Muscle of leg (tissue), 16 donors: Measurements from ENCODE around the gene TCERG1. TPM values are rescaled to one million over a fixed set of nuclear protein-coding genes. Genes with fewer than 3 reads are reported as not detected.

Experiments used
- DNase-seq: peaks from one replicate; pipeline ENCODE4 v3.0.0; 2013
- H3K27ac ChIP-seq: one replicate; pipeline ENCODE4 v1.5.1; 2013; ENCODE audit warnings: mild to moderate bottlenecking, low read length, control low read depth
- H3K27me3 ChIP-seq: one replicate; pipeline ENCODE4 v1.6.1; 2013; ENCODE audit warnings: low read length; ENCODE audit not compliant: control insufficient read depth, insufficient read depth
- H3K36me3 ChIP-seq: one replicate; pipeline ENCODE4 v1.6.1; 2013; ENCODE audit warnings: low read length; ENCODE audit not compliant: control insufficient read depth, insufficient read depth
- H3K4me1 ChIP-seq: one replicate; pipeline ENCODE4 v1.6.1; 2013; ENCODE audit warnings: low read length; ENCODE audit not compliant: control insufficient read depth, insufficient read depth
- H3K4me3 ChIP-seq: one replicate; pipeline ENCODE4 v1.5.1; 2013; ENCODE audit warnings: low read length, control low read depth
- H3K9me3 ChIP-seq: replicated peaks from 2 replicates; pipeline ENCODE4 v1.6.1; 2013; ENCODE audit warnings: low read depth, low read length; ENCODE audit not compliant: control insufficient read depth
- WGBS: methylation state at CpG from one replicate; pipeline ENCODE4 v1.1.5; 2013; ENCODE audit warnings: missing lambda C conversion rate; ENCODE audit not compliant: insufficient coverage; 5-methylcytosine and 5-hydroxymethylcytosine counted together
- long read RNA-seq, 11 donors: transcript quantifications; one replicate each; lab custom pipeline, GENCODE V29; 2026
- polyA plus RNA-seq, 8 donors: library from polyadenylated mRNA; unstranded; fragments of 120-200 nt; gene quantifications; one replicate each; pipeline versions ENCODE4 v1.2.1 to v1.2.3, GENCODE V29; 2013; ENCODE audit warnings: inconsistent platforms in 1 of 8, low replicate concordance in 1 of 8; ENCODE audit not compliant: insufficient read length in 8 of 8, insufficient read depth in 1 of 8
- total RNA-seq: library from RNA; stranded (reverse); fragments of 120-200 nt; gene quantifications from one replicate; pipeline ENCODE4 v1.2.4, GENCODE V29; 2013

Gene TCERG1
- total RNA-seq: 46.8 TPM
- 10 to 100 TPM; 49.1 to 93.3 (median 60.5) TPM for polyA plus RNA-seq
- long read RNA-seq, donor 1, partial matches to known transcripts: 0 of 1 reads
- long read RNA-seq, donor 1, other reads (novel, unspliced or antisense): 0 of 1 reads
- long read RNA-seq, donor 2, partial matches to known transcripts: 0 of 1 reads
- long read RNA-seq, donor 2, other reads (novel, unspliced or antisense): 0 of 1 reads
- long read RNA-seq, donor 3, partial matches to known transcripts: 0 of 6 reads
- long read RNA-seq, donor 3, other reads (novel, unspliced or antisense): 0 of 6 reads
- long read RNA-seq, donor 4, partial matches to known transcripts: 9 of 9 reads
- long read RNA-seq, donor 4, other reads (novel, unspliced or antisense): 0 of 9 reads
- long read RNA-seq, donor 5, full-length matches to known transcripts: 6 of 19 reads
- long read RNA-seq, donor 5, partial matches to known transcripts: 13 of 19 reads
- long read RNA-seq, donor 5, other reads (novel, unspliced or antisense): 0 of 19 reads
- long read RNA-seq, donor 6, full-length matches to known transcripts: 5 of 18 reads
- long read RNA-seq, donor 6, partial matches to known transcripts: 13 of 18 reads
- long read RNA-seq, donor 6, other reads (novel, unspliced or antisense): 0 of 18 reads
- long read RNA-seq, donor 7, partial matches to known transcripts: 0 of 4 reads
- long read RNA-seq, donor 7, other reads (novel, unspliced or antisense): 0 of 4 reads
- long read RNA-seq, donor 8, partial matches to known transcripts: 17 of 19 reads
- long read RNA-seq, donor 8, other reads (novel, unspliced or antisense): 0 of 19 reads
- long read RNA-seq, donor 9, partial matches to known transcripts: 24 of 26 reads
- long read RNA-seq, donor 9, other reads (novel, unspliced or antisense): 0 of 26 reads
- long read RNA-seq, donor 10, partial matches to known transcripts: 11 of 15 reads
- long read RNA-seq, donor 10, other reads (novel, unspliced or antisense): 0 of 15 reads
- long read RNA-seq, donor 11, partial matches to known transcripts: 6 of 9 reads
- long read RNA-seq, donor 11, other reads (novel, unspliced or antisense): 0 of 9 reads

DNA sequence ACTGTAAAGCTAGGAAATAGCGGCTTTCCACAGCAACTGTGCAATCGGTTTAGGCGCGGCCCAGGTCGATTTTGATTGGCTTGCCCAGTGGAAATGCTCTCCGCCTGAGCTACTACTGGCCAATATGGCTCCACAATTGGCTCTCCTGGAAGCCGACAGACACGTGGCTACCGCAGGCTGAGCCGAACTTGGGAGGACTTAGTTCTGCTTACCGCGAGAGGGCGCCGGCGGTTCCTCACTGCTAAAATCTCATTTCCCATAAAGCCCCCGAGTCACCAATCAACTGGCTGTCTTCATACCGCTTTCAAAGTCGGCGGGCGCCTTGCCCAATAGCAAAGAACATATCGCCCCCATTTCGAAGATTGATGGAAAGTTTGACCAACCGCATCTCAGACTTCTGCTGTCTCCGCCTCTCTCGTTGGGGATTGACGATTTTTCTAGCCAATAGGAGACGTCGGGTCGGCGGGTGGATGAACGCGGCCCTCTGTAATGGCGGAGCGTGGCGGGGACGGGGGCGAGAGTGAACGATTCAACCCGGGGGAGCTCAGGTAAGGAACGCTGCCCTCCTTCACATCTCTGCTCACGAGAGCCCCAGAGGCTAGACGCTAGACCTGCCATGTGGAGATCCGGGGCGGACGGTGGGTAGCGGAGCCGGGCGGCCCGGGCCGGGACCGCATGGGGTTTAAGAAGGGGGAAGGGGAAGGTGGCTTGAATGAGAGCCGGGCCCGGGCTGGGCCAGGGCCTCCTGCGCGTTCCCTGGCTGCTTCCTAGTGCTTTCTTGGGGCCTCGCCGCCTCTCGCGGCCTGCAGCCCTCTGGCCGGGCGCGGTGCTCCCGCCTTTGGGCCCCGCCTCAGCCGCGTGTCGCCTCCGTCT lies at the start of gene TCERG1:
Gene TCERG1 (plus strand): TSS at position 473 of the 873 bp plus-strand sequence. CDS start 17 bp downstream, at position 490.
- Histone ChIP-seq H3K9me3 (no peaks in the 10 kb centered on the region), H3K27me3 (no peaks in the 10 kb centered on the region), H3K4me3 (peak within 1 kb of the TSS; percentile 97), H3K36me3 (no peaks in the 10 kb centered on the region), H3K4me1 (peaks cover 5% of the 10 kb centered on the region), H3K27ac (peak within 1 kb of the TSS; percentile 93)
- peak; percentile 100 for DNase-seq
- under 1% methylated on average over 66 of the region's 68 CpGs for WGBS

DNA sequence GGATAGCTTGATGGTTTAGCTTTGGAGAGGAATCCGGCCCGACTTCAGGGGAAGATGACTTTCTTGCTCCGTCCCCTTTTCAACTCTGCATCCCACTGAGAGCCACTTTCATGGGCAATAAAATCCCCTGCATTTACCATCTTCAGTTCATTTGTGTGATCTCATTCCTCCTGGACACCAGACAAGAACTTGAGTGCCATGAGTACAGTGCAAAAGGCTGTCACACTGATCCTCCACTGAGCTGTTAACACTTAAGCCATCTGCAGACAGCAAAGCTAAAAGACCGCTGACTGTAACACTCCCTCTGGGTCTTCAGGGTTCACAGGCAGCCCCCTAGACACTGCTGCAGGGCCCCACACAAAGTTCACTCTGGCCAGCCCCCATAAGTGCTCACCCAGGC lies 48.3 kb upstream of the TCERG1 start:
- Histone ChIP-seq H3K27ac (no peak overlapping the region), H3K4me1 (no peaks in the 10 kb centered on the region), H3K36me3 (no peaks in the 10 kb centered on the region), H3K9me3 (no peaks in the 10 kb centered on the region), H3K4me3 (no peak overlapping the region), H3K27me3 (peaks cover 2% of the 10 kb centered on the region)
- DNase-seq: no peak
- 68% methylated on average over 4 of the region's 4 CpGs for WGBS

DNA sequence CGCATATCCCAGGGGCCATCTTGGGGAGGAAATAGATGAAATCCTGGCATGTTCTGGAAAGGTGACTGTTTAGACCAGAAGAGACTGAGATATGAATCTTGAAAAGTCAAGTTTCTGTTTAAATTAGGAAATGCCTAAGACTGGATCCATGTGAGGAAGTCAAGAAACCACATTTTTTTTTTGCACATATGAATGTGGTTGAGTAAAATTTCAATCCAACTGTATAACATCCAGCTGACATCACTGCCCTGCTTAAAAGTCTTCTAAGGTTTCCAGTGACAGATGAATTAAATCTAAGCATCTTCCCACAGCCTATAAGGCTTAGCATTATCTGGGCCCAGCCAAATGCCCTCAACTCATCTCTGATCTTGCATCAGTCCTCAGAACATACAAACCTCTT lies 47.7 kb upstream of the TCERG1 start:
- no peaks in the 10 kb centered on the region for H3K36me3 ChIP-seq

DNA sequence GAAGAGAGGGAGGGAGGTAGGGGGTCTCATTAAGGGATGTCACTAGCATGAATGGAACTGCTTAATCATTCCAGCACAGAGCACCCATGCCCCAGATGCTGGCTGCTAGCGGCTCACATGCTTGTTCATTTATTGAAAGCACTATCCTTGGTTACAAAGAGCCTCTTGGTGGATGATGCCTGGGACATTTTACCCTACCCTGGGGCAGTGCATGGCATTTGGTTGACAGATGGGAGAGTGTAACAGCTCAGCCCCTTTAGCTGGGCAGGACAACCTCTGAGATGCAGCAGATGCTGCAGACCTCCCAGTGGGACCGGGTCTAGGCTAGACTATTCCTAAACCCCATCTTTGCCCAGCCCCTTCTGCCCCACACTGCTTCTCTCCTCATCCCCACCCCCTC lies 46.9 kb upstream of the TCERG1 start:
- Histone ChIP-seq H3K36me3 (no peaks in the 10 kb centered on the region), H3K4me1 (no peaks in the 10 kb centered on the region), H3K9me3 (no peaks in the 10 kb centered on the region), H3K27me3 (peaks cover 2% of the 10 kb centered on the region), H3K4me3 (no peak overlapping the region), H3K27ac (no peak overlapping the region)
- no CpG with 5 or more reads among the region's 2 CpGs for WGBS
- no peak for DNase-seq

More for the DNA sequence above, 47.7 kb upstream of the TCERG1 start:
- no peaks in the 10 kb centered on the region for H3K4me1 ChIP-seq
- H3K4me3 ChIP-seq: no peak overlapping the region
- no peak for DNase-seq
- no peaks in the 10 kb centered on the region for H3K9me3 ChIP-seq
- peaks cover 2% of the 10 kb centered on the region for H3K27me3 ChIP-seq
- H3K27ac ChIP-seq: no peak overlapping the region
- 88% methylated on average over 1 of the region's 1 CpG for WGBS

DNA sequence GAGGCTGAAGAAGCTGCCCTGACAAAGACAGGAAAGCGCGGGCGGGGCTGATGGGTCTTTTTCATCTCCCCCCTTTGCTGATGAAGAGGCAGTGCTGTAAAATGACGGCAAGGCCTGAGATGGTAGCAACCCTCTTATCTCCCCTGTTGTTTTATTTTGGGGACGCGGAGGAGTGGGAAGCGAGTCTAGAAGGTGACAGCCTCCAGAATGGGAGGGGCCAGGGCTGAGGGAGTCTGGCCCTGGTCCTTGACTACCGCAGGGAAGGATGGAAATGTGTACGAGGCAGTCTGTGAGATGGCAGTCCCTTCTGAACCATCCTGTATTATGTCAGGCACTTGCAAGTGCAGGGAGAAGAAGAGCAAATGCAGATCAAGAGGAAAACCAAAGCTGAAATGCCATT lies 46.1 kb upstream of the TCERG1 start:
- Histone ChIP-seq H3K9me3 (no peaks in the 10 kb centered on the region), H3K4me3 (no peak overlapping the region), H3K27ac (no peak overlapping the region), H3K36me3 (no peaks in the 10 kb centered on the region), H3K4me1 (no peaks in the 10 kb centered on the region), H3K27me3 (peaks cover 2% of the 10 kb centered on the region)
- 60% methylated on average over 8 of the region's 9 CpGs for WGBS
- DNase-seq: no peak

DNA sequence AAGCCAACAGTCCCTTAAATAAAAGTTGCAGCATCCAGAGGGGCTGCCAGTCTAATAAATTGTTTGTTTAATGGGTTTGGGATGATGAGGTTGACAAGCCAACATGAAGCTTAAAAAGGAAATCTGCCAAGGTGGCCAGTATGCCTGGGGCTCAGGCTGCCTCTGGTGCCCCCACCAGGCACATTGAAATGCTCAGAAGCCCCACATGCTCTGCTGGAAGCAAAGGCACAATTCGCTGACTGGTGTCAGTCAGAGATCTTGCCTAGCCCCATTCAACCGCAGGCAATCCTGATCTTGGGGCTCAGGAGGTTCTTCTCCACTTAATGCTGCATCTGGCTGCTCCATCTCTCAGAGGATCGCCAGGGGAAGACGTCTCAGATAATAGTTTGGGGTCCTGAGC lies 44.2 kb upstream of the TCERG1 start:
- no peak overlapping the region for H3K4me3 ChIP-seq
- H3K27ac ChIP-seq: no peak overlapping the region
- no peaks in the 10 kb centered on the region for H3K36me3 ChIP-seq
- H3K4me1 ChIP-seq: no peaks in the 10 kb centered on the region
- 61% methylated on average over 2 of the region's 4 CpGs for WGBS
- H3K27me3 ChIP-seq: peaks cover 2% of the 10 kb centered on the region
- no peak for DNase-seq
- no peaks in the 10 kb centered on the region for H3K9me3 ChIP-seq

DNA sequence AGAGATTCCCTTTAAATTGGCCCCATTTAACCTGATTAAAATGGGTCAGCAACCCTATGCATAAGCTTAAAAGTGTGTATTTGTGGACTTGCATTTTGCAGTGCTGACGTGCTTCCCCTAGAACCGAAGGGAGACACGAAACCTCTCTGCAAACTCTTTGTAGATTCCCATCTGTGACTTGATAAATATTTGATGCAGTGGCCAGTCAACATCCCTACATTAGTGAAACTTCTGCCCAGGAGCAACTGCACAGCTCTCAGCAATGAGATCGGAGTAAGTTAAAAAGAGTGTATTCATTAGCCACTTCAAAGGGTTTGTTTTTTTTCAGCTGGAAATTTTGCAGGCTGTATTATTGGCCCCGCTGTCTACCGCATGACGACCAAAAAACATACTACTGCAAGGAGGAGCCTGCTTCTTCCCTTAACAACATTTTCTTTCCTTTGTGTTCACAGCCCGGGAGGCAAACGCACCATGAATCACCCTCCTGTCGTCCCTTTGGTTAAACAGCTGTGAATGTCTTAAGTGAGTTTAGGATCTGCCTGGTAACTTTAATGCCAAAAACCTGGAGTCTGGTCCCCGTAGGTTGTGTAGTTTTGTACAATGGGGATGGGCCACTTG lies 38.0 kb upstream of the TCERG1 start:
- no peaks in the 10 kb centered on the region for H3K27me3 ChIP-seq
- no peak overlapping the region for H3K27ac ChIP-seq
- H3K4me1 ChIP-seq: no peaks in the 10 kb centered on the region
- DNase-seq: no peak
- H3K4me3 ChIP-seq: no peak overlapping the region
- H3K9me3 ChIP-seq: no peaks in the 10 kb centered on the region
- no peaks in the 10 kb centered on the region for H3K36me3 ChIP-seq
- WGBS: 42% methylated on average over 3 of the region's 11 CpGs

DNA sequence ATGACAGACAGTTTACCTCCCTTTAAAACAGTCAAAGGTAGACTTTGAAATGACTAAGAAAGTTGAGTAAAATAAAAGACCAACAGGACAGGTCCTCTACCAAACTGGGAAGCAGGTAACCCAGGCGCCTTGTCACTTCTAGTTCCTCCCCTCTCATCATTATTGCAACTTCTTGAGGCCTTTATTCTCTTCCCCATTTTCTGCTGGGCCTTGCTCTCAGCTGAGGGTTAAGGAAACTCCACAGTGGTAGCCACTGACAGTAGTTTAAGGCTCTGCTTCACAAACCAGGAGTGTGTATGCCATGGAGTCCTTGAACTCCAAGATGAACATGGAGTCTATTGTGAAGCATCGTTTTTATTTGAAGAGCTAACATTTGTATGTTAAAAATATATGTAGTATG lies 36.9 kb upstream of the TCERG1 start:
- Histone ChIP-seq H3K9me3 (no peaks in the 10 kb centered on the region), H3K27me3 (no peaks in the 10 kb centered on the region), H3K27ac (no peak overlapping the region), H3K4me3 (no peak overlapping the region), H3K36me3 (no peaks in the 10 kb centered on the region), H3K4me1 (no peaks in the 10 kb centered on the region)
- DNase-seq: no peak
- 83% methylated on average over 1 of the region's 2 CpGs for WGBS

DNA sequence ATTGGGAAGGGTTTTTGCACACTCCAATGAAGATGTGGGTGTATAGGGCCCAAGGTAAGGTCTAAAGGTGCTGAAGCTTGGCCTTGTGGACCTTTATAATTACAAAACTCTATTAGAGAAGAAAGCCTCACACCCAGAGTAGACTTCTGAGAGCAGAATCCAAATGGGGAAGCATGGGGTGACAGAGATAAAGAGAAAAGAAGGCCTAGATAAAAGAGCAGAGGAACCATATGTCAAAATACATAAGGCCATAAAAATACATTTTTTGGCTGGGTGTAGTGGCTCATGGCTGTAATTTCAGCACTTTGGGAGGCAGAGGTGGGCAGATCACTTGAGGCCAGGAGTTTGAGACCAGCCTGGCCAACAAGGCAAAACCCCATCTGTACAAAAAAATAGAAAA lies 27.4 kb upstream of the TCERG1 start:
- Histone ChIP-seq H3K27me3 (peaks cover 3% of the 10 kb centered on the region), H3K4me1 (no peaks in the 10 kb centered on the region), H3K27ac (no peak overlapping the region), H3K4me3 (no peak overlapping the region), H3K36me3 (no peaks in the 10 kb centered on the region), H3K9me3 (no peaks in the 10 kb centered on the region)
- no peak for DNase-seq
